Endothelial cell of umbilical vein (primary cell): Measurements from ENCODE around the gene AXIN2. TPM values are rescaled to one million over a fixed set of nuclear protein-coding genes. Genes with fewer than 3 reads are reported as not detected.

Experiments used
- BruUV-seq: library from RNA; stranded (reverse); fragments of 400-500 nt; replicated peaks from 2 replicates; lab custom pipeline; 2021; lab: Mats Ljungman, UMichigan
- CTCF ChIA-PET: fragments of 300-600, 350-600 bp; sonication (Branson Sonifier 250); formaldehyde crosslinking; loops from one replicate; lab custom pipeline; 2021; ENCODE audit warnings: antibody characterized with exemption, inconsistent platforms; lab: Charles Lee
- POLR2A ChIA-PET: fragments of 300-600, 350-600 bp; sonication (Branson Sonifier 250); formaldehyde crosslinking; loops from one replicate; lab custom pipeline; 2021; ENCODE audit warnings: antibody characterized with exemption, inconsistent platforms; lab: Charles Lee
- DNase-seq: peaks from one replicate; pipeline ENCODE4 v3.0.0-alpha.2; 2011; ENCODE audit warnings: low read depth, low spot score
- FAIRE-seq: peaks from 2 replicates; lab custom pipeline; 2011; peaks lifted over from hg19 to GRCh38; lab: Jason Lieb, UNC
- H2AFZ ChIP-seq: 2 replicates; pipeline ENCODE4 v1.6.0; 2012; ENCODE audit warnings: low read depth, low read length, control low read depth, inconsistent platforms
- H3K27ac ChIP-seq: 2 replicates; pipeline ENCODE4 v1.5.1; 2011; ENCODE audit warnings: low read depth, mild to moderate bottlenecking, control low read depth, low read length, moderate library complexity; ENCODE audit not compliant: insufficient read depth
- H3K27me3 ChIP-seq, 2 experiments: 2 replicates each; pipeline versions ENCODE4 v1.6.0 to v1.6.1; 2011; ENCODE audit warnings: low read length in 2 of 2, mixed read lengths in 1 of 2; ENCODE audit not compliant: control insufficient read depth in 2 of 2, insufficient read depth in 2 of 2
- H3K36me3 ChIP-seq, 2 experiments: 2 replicates in 1 of 2; 3 replicates in 1 of 2; pipeline ENCODE4 v1.5.1; 2011; ENCODE audit warnings: low read length in 2 of 2, mild to moderate bottlenecking in 1 of 2, moderate library complexity in 1 of 2; ENCODE audit not compliant: control insufficient read depth in 2 of 2, insufficient read depth in 2 of 2; ENCODE audit errors: extremely low read depth in 1 of 2
- H3K4me1 ChIP-seq: 3 replicates; pipeline ENCODE4 v1.5.1; 2011; ENCODE audit warnings: mild to moderate bottlenecking, low read length; ENCODE audit not compliant: control insufficient read depth, insufficient read depth; ENCODE audit errors: extremely low read depth
- H3K4me2 ChIP-seq: 2 replicates; pipeline ENCODE4 v1.6.1; 2011; ENCODE audit warnings: low read length, control low read depth, mixed read lengths; ENCODE audit not compliant: insufficient read depth
- H3K4me3 ChIP-seq, 3 experiments: fragments of 200-600 bp in 1 of 3; sonication (generic), shearing (Covaris generic) in 1 of 3; replicated peaks in 1 of 3; 2 replicates each; pipeline ENCODE4 v1.5.1; 2011 to 2016; ENCODE audit warnings: control low read depth in 3 of 3, low read length in 3 of 3, mild to moderate bottlenecking in 2 of 3, inconsistent platforms in 1 of 3, low read depth in 1 of 3, moderate library complexity in 1 of 3; ENCODE audit not compliant: insufficient read depth in 1 of 3
- H3K79me2 ChIP-seq: 2 replicates; pipeline ENCODE4 v1.6.0; 2012; ENCODE audit warnings: low read length, inconsistent platforms; ENCODE audit not compliant: control insufficient read depth, insufficient read depth
- H3K9ac ChIP-seq: replicated peaks from 2 replicates; pipeline ENCODE3; 2011; ENCODE audit warnings: low read length, control low read depth; ENCODE audit not compliant: insufficient read depth; ENCODE audit errors: extremely low read depth
- H3K9me1 ChIP-seq: replicated peaks from 3 replicates; pipeline ENCODE4 v1.6.0; 2011; ENCODE audit warnings: mild to moderate bottlenecking, low read length; ENCODE audit not compliant: control insufficient read depth, insufficient read depth; ENCODE audit errors: extremely low read depth
- H3K9me3 ChIP-seq: replicated peaks from 2 replicates; pipeline ENCODE4 v1.5.1; 2012; ENCODE audit warnings: low read length, inconsistent platforms; ENCODE audit not compliant: control insufficient read depth, insufficient read depth
- H4K20me1 ChIP-seq: replicated peaks from 2 replicates; pipeline ENCODE3; 2011; ENCODE audit warnings: mild to moderate bottlenecking, low read length; ENCODE audit not compliant: control insufficient read depth, insufficient read depth; ENCODE audit errors: extremely low read depth
- CTCF ChIP-seq, 2 donors: IDR thresholded peaks; 1 replicate in 1 of 2; 2 replicates in 1 of 2; pipeline ENCODE4 v1.5.1; 2011; ENCODE audit warnings: low read length in 2 of 2, mild to moderate bottlenecking in 2 of 2, moderate library complexity in 2 of 2, control low read depth in 1 of 2, inconsistent platforms in 1 of 2, low read depth in 1 of 2; ENCODE audit not compliant: insufficient read depth in 1 of 2; ENCODE audit errors: extremely low read depth in 1 of 2
- EZH2 ChIP-seq: IDR thresholded peaks from 2 replicates; pipeline ENCODE4 v1.6.1; 2012; ENCODE audit warnings: borderline replicate concordance, low read depth, mild to moderate bottlenecking, moderate library complexity, low read length, inconsistent platforms; ENCODE audit not compliant: severe bottlenecking
- FOS ChIP-seq: IDR thresholded peaks from 2 replicates; pipeline ENCODE4 v1.6.1; 2011; ENCODE audit warnings: mild to moderate bottlenecking, low read length, moderate library complexity, borderline replicate concordance; ENCODE audit not compliant: insufficient read depth
- GATA2 ChIP-seq: IDR thresholded peaks from 2 replicates; pipeline ENCODE4 v1.7.0; 2011; ENCODE audit warnings: low read depth, mild to moderate bottlenecking, moderate library complexity, mixed read lengths, low read length; ENCODE audit not compliant: insufficient read length, insufficient read depth
- JUN ChIP-seq: IDR thresholded peaks from 2 replicates; pipeline ENCODE4 v1.6.1; 2011; ENCODE audit warnings: borderline replicate concordance, low read depth; ENCODE audit not compliant: insufficient read length, insufficient read depth
- MAX ChIP-seq: IDR thresholded peaks from 2 replicates; pipeline ENCODE4 v1.6.1; 2011; ENCODE audit not compliant: insufficient read depth, insufficient read length
- MYC ChIP-seq: IDR thresholded peaks from one replicate; pipeline ENCODE4 v1.6.1; 2011; ENCODE audit warnings: mild to moderate bottlenecking, low read depth, low read length
- POLR2A ChIP-seq: IDR thresholded peaks from 2 replicates; pipeline ENCODE4 v1.6.1; 2012; ENCODE audit warnings: low read depth, mild to moderate bottlenecking, control low read depth, low read length
- POLR2AphosphoS5 ChIP-seq: IDR thresholded peaks from 2 replicates; pipeline ENCODE4 v1.6.1; 2012; ENCODE audit warnings: low read depth, mild to moderate bottlenecking, control low read depth, low read length, moderate library complexity; ENCODE audit not compliant: insufficient read depth
- dilution Hi-C: fragments of 300-500 bp; cut with MboI; formaldehyde crosslinking; loops from one replicate; pipeline ENCODE4 v1.15.0; 2019; ENCODE audit warnings: low sequenced_read_pairs; ENCODE audit not compliant: extremely low pct_ligation_motif_present
- intact Hi-C: fragments of 100-400 bp; cut with micrococcal nuclease; formaldehyde crosslinking; loops from one replicate; pipeline ENCODE4 v1.10.0; 2022
- polyA plus RNA-seq, 4 experiments: library from polyadenylated mRNA; depleted of rRNA in 3 of 4; stranded (reverse) in 3 of 4; unstranded in 1 of 4; fragments of >200 nt; gene quantifications; 2 replicates each; pipeline versions ENCODE4 v1.2.1 to v1.2.3, GENCODE V29; 2011 to 2012; ENCODE audit warnings: missing spikeins in 1 of 4
- total RNA-seq: library from RNA; stranded (reverse); gene quantifications from 2 replicates; pipeline ENCODE4 v1.2.3, GENCODE V29; 2021

The AXIN2 gene
- total and polyA plus RNA-seq, 2 donors (not counting 3 experiments of a cell fraction or from before 2014, with no cell fraction given), result 1.3 to 3.0 TPM

DNA sequence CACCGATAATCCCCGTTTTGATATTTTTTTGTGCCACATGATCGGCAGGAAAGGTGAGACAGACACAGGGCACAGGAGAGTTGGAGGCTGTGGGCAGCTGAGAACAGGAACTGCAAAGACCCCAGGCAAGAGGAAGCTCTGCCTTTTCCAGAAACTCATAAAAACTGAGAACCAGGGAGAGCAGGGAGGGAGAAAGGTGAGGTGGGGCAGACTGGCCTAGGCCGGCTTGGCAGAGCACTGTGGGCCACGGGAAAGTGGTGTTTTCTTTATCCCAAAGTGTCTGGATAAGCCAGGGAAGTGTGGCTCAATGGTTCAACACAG lies 11.8 kb upstream of the AXIN2 start:
- no peaks in the 10 kb centered on the region for H3K9me3 ChIP-seq
- BruUV-seq, result no TSS peak
- H2AFZ ChIP-seq, result no peak overlapping the region
- H3K36me3 ChIP-seq, result no peaks in the 10 kb centered on the region
- no peaks in the 10 kb centered on the region for H4K20me1 ChIP-seq
- H3K79me2 ChIP-seq, result no peaks in the 10 kb centered on the region
- H3K27me3 ChIP-seq, result no peaks in the 10 kb centered on the region
- no peak overlapping the region for H3K4me2 ChIP-seq
- no peak for FAIRE-seq
- POLR2A ChIA-PET, result no interaction called here
- H3K9me1 ChIP-seq, result no peaks in the 10 kb centered on the region
- intact Hi-C loops, result no loop called here
- no peak overlapping the region for H3K27ac ChIP-seq
- CTCF ChIA-PET, result no interaction called here
- no peak overlapping the region for H3K4me3 ChIP-seq
- no peak for DNase-seq
- no peaks in the 10 kb centered on the region for H3K4me1 ChIP-seq
- dilution Hi-C loops, result no loop called here
- no peak overlapping the region for H3K9ac ChIP-seq
- no peak for TF ChIP-seq POLR2AphosphoS5
- TF ChIP-seq JUN, result no peak
- no peak for TF ChIP-seq EZH2
- TF ChIP-seq POLR2A, result no peak
- TF ChIP-seq CTCF (IDR thresholded peaks at IDR 0.05; ENCODE audit: extremely low read depth in 1 of 2, insufficient read depth in 1 of 2, low read depth in 1 of 2, low read length in 2 of 2), result no peak
- TF ChIP-seq GATA2, result no peak
- no peak for TF ChIP-seq MAX
- no peak for TF ChIP-seq FOS
- TF ChIP-seq MYC, result no peak
